A673 (cell line): Measurements from ENCODE around the gene RBM39.

ENCODE experiments used
- EZH2 ChIP-seq: fragments of 200-600 bp; sonication (generic); IDR thresholded peaks from 2 replicates; pipeline ENCODE4 v1.6.1; 2017; ENCODE audit warnings: borderline replicate concordance, low read depth, mild to moderate bottlenecking, mixed read lengths, antibody characterized with exemption, low read length; ENCODE audit not compliant: poor library complexity, severe bottlenecking
- TF ChIP-seq, protein P1 (sequence below): fragments of 300-800, 200-600 bp; sonication (generic); conservative IDR thresholded peaks from 2 replicates; pipeline ENCODE4 v1.5.1; 2017; ENCODE audit warnings: low read depth, mild to moderate bottlenecking, antibody characterized with exemption, low read length, moderate library complexity, mixed read lengths

DNA sequence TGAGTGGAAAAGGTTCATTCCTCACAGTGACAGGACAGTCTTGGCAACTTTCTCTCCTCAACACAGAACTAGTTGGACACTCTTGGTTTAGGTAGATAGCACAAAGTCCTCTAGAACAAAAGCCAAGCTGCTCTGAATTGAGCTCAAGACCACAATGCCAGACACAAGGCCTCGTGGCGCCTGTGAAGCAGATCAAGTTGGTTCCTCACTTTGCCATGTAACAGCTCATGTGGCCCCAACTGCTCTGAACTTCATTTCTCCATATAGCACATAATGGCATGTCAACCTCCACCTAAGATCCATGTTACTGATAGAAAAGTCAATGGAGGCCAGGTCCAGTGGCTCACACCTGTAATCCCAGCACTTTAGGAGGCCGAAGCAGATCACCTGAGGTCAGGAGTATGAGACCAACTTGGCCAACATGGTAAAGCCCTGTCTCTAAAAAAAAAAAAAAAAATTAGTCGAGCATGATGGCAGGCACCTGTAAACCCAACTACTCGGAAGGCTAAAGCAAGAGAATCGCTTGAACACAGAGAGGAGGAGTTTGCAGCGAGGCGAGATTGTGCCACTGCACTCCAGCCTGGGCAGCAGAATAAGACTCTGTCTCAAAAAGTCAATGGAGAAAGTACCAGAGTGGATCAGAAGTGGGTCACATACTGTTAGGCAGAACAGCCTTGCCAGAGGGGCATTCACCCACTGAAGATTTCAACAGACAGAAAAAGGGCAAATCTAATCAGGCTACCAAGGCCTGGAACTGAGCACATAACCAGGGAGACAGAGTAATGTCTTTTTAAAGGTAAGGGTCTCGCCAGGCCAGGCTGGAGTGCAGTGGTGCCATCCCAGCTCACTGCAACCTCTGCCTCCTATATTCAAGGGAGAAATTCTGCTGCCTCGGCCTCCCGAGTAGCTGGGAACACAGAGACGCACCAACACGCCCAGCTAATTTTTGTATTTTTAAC, 21.6 kb downstream of the RBM39 start:
- TF ChIP-seq, protein P1, sequence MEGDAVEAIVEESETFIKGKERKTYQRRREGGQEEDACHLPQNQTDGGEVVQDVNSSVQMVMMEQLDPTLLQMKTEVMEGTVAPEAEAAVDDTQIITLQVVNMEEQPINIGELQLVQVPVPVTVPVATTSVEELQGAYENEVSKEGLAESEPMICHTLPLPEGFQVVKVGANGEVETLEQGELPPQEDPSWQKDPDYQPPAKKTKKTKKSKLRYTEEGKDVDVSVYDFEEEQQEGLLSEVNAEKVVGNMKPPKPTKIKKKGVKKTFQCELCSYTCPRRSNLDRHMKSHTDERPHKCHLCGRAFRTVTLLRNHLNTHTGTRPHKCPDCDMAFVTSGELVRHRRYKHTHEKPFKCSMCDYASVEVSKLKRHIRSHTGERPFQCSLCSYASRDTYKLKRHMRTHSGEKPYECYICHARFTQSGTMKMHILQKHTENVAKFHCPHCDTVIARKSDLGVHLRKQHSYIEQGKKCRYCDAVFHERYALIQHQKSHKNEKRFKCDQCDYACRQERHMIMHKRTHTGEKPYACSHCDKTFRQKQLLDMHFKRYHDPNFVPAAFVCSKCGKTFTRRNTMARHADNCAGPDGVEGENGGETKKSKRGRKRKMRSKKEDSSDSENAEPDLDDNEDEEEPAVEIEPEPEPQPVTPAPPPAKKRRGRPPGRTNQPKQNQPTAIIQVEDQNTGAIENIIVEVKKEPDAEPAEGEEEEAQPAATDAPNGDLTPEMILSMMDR: no peak
- no peak for TF ChIP-seq EZH2
